Esophagus muscularis mucosa (tissue), 2 donors: ENCODE results near the gene CCDC185.

ENCODE experiments used
- EP300 ChIP-seq: sonication (generic); formaldehyde crosslinking; IDR thresholded peaks from one replicate; pipeline ENCODE4 v1.6.1; 2017; ENCODE audit warnings: antibody characterized with exemption
- POLR2A ChIP-seq: fragments of 450-650 bp; IDR thresholded peaks from one replicate; pipeline ENCODE4 v1.6.1; 2017; ENCODE audit warnings: antibody characterized with exemption, moderate library complexity, mild to moderate bottlenecking, low read depth

- TF ChIP-seq POLR2A = no peak
- no peak for TF ChIP-seq EP300
Observed at GRCh38 chr1:223344491-223344890, 48.7 kb upstream of the CCDC185 start.
